A549 (cell line): ENCODE results near the gene EDIL3. TPM values are rescaled to one million over a fixed set of nuclear protein-coding genes. Genes with fewer than 3 reads are reported as not detected.

Source experiments
- ATAC-seq, 2 experiments: fragments of 200-7000 bp in 1 of 2; fragments of >200 bp in 1 of 2; cut with Nextera tagmentation in 1 of 2; cut with Tn5 transposase in 1 of 2; 3 replicates each; pipeline versions ENCODE4 v1.8.0 to v1.9.1; 2018 to 2020; ENCODE audit warnings: mild to moderate bottlenecking in 1 of 2, moderate library complexity in 1 of 2
- CTCF ChIA-PET: fragments of 300-600 bp; sonication (Branson Sonifier 250); formaldehyde crosslinking; extraction: SDS; loops from one replicate; lab custom pipeline; 2021; ENCODE audit warnings: antibody characterized with exemption, inconsistent platforms; lab: Yijun Ruan, JAX
- POLR2A ChIA-PET: fragments of 350-600 bp; formaldehyde crosslinking; extraction: SDS; loops from one replicate; lab custom pipeline; 2021; ENCODE audit warnings: antibody characterized with exemption, inconsistent platforms; lab: Yijun Ruan, JAX
- DNase-seq, 2 experiments: peaks; one replicate each; pipeline versions ENCODE4 v3.0.0 to v3.0.0-alpha.2; 2011 to 2016; ENCODE audit warnings: low read depth in 1 of 2, low spot score in 1 of 2
- FAIRE-seq: peaks from 2 replicates; lab custom pipeline; 2011; peaks lifted over from hg19 to GRCh38; lab: Jason Lieb, UNC
- H3K27ac ChIP-seq, 2 experiments: fragments of >200 bp; sonication (Bioruptor Twin); formaldehyde crosslinking; 3 replicates each; pipeline ENCODE4 v1.5.1; 2016 to 2017
- H3K4me1 ChIP-seq: fragments of >200 bp; sonication (Bioruptor Twin); formaldehyde crosslinking; 3 replicates; pipeline ENCODE4 v1.6.1; 2016
- H3K4me2 ChIP-seq: fragments of >200 bp; sonication (Bioruptor Twin); formaldehyde crosslinking; 3 replicates; pipeline ENCODE4 v1.6.1; 2016
- H3K4me3 ChIP-seq: fragments of >200 bp; sonication (Bioruptor Twin); formaldehyde crosslinking; 3 replicates; pipeline ENCODE4 v1.5.1; 2016
- H3K9me3 ChIP-seq: fragments of >200 bp; sonication (Bioruptor Twin); formaldehyde crosslinking; 3 replicates; pipeline ENCODE4 v1.6.1; 2016
- CBX8 ChIP-seq: fragments of 200-600 bp; sonication (generic); IDR thresholded peaks from 2 replicates; pipeline ENCODE4 v1.6.1; 2016
- CEBPB ChIP-seq, 2 experiments: fragments of >200 bp in 1 of 2; sonication (Bioruptor Twin) in 1 of 2; formaldehyde crosslinking in 1 of 2; IDR thresholded peaks; 2 replicates each; pipeline ENCODE4 v1.6.1; 2012 to 2016
- CHD4 ChIP-seq: fragments of 200-600 bp; sonication (generic); IDR thresholded peaks from 2 replicates; pipeline ENCODE4 v1.6.1; 2016; ENCODE audit warnings: antibody characterized with exemption, mild to moderate bottlenecking, borderline replicate concordance
- CTCF ChIP-seq: fragments of >200 bp; sonication (Bioruptor Twin); formaldehyde crosslinking; IDR thresholded peaks from 3 replicates; pipeline ENCODE4 v1.5.1; 2016
- E2F6 ChIP-seq: IDR thresholded peaks from 2 replicates; pipeline ENCODE4 v1.6.1; 2012; ENCODE audit warnings: low read depth, borderline replicate concordance
- ELK1 ChIP-seq: fragments of 150-350 bp; IDR thresholded peaks from 2 replicates; pipeline ENCODE4 v1.6.1; 2014; ENCODE audit warnings: low read depth, mild to moderate bottlenecking, low read length
- EP300 ChIP-seq, 2 experiments: fragments of >200 bp; sonication (Bioruptor Twin); formaldehyde crosslinking; IDR thresholded peaks; 2 replicates in 1 of 2; 3 replicates in 1 of 2; pipeline ENCODE4 v1.6.1; 2016 to 2017
- ESRRA ChIP-seq: fragments of 150-350 bp; IDR thresholded peaks from 2 replicates; pipeline ENCODE4 v1.6.1; 2014; ENCODE audit warnings: mild to moderate bottlenecking, low read length, borderline replicate concordance
- FOSB ChIP-seq: fragments of 250-450 bp; sonication (Bioruptor Pico); IDR thresholded peaks from 2 replicates; pipeline ENCODE4 v1.5.0; 2020; ENCODE audit warnings: mild to moderate bottlenecking, moderate library complexity
- GATA3 ChIP-seq: IDR thresholded peaks from 2 replicates; pipeline ENCODE4 v1.6.1; 2012; ENCODE audit warnings: borderline replicate concordance
- HDAC2 ChIP-seq: fragments of 200-600 bp; sonication (generic); IDR thresholded peaks from 2 replicates; pipeline ENCODE4 v1.6.1; 2016
- HEYL ChIP-seq: fragments of 250-450 bp; sonication (Bioruptor Pico); IDR thresholded peaks from 2 replicates; pipeline ENCODE4 v1.8.0; 2021; ENCODE audit warnings: mild to moderate bottlenecking, moderate library complexity
- HOXA7 ChIP-seq: fragments of 250-450 bp; sonication (Bioruptor Pico); IDR thresholded peaks from 2 replicates; pipeline ENCODE4 v1.5.0; 2020; ENCODE audit warnings: mild to moderate bottlenecking, moderate library complexity
- HOXB5 ChIP-seq: fragments of 250-450 bp; sonication (Bioruptor Pico); IDR thresholded peaks from 2 replicates; pipeline ENCODE4 v1.5.0; 2020; ENCODE audit warnings: mild to moderate bottlenecking, moderate library complexity
- JUNB ChIP-seq: fragments of >200 bp; sonication (Bioruptor Twin); formaldehyde crosslinking; IDR thresholded peaks from 2 replicates; pipeline ENCODE4 v1.6.1; 2016
- KDM5A ChIP-seq: fragments of 200-600 bp; sonication (generic); IDR thresholded peaks from 2 replicates; pipeline ENCODE4 v1.6.1; 2016; ENCODE audit warnings: antibody characterized with exemption, mild to moderate bottlenecking
- MAFK ChIP-seq: fragments of 450-650 bp; IDR thresholded peaks from 2 replicates; pipeline ENCODE4 v1.6.1; 2014; ENCODE audit not compliant: partially characterized antibody
- PBX3 ChIP-seq: IDR thresholded peaks from 2 replicates; pipeline ENCODE4 v1.6.1; 2012
- POLR2A ChIP-seq: IDR thresholded peaks from 2 replicates; pipeline ENCODE4 v1.6.1; 2012; ENCODE audit warnings: mild to moderate bottlenecking, low read length
- RAD21 ChIP-seq, 2 experiments: fragments of >200 bp in 1 of 2; sonication (Bioruptor Twin) in 1 of 2; formaldehyde crosslinking in 1 of 2; IDR thresholded peaks in 1 of 2; conservative IDR thresholded peaks in 1 of 2; 2 replicates in 1 of 2; 3 replicates in 1 of 2; pipeline ENCODE4 v1.6.1; 2012 to 2018; ENCODE audit warnings: inconsistent platforms in 1 of 2
- SMC3 ChIP-seq: fragments of >200 bp; sonication (Bioruptor Twin); formaldehyde crosslinking; IDR thresholded peaks from 3 replicates; pipeline ENCODE4 v1.6.1; 2018; ENCODE audit warnings: inconsistent platforms
- ZNF302 ChIP-seq: fragments of 250-450 bp; sonication (Bioruptor Pico); IDR thresholded peaks from 2 replicates; pipeline ENCODE4 v1.9.0; 2021; ENCODE audit warnings: inconsistent platforms, mild to moderate bottlenecking, moderate library complexity
- WGBS: methylation state at CpG from one replicate; pipeline ENCODE4 v1.1.6; 2017; ENCODE audit errors: missing lambda C conversion rate; 5-methylcytosine and 5-hydroxymethylcytosine counted together
- polyA plus RNA-seq, 4 experiments: library from polyadenylated mRNA; depleted of rRNA in 3 of 4; stranded (reverse); fragments of >200 nt; fragmentation: RNase III in 1 of 4; extraction: RNeasy Plus Mini Kit Qiagen cat#74134 plus additional on column Dnase treatment in 1 of 4; gene quantifications; 2 replicates in 3 of 4; 3 replicates in 1 of 4; pipeline ENCODE4 v1.2.3, GENCODE V29; 2011 to 2017
- TF ChIP-seq, protein P1 (sequence below): fragments of >200 bp; sonication (Bioruptor Twin); formaldehyde crosslinking; IDR thresholded peaks from 3 replicates; pipeline ENCODE4 v1.6.1; 2016
- TF ChIP-seq, protein P2 (sequence below): fragments of >200 bp; sonication (Bioruptor Twin); formaldehyde crosslinking; IDR thresholded peaks from 2 replicates; pipeline ENCODE4 v1.6.1; 2016

Gene EDIL3
- polyA plus RNA-seq, 2 of the 4 experiments (the other 2 are of a cell fraction) = 0.12 to 0.14 TPM

DNA sequence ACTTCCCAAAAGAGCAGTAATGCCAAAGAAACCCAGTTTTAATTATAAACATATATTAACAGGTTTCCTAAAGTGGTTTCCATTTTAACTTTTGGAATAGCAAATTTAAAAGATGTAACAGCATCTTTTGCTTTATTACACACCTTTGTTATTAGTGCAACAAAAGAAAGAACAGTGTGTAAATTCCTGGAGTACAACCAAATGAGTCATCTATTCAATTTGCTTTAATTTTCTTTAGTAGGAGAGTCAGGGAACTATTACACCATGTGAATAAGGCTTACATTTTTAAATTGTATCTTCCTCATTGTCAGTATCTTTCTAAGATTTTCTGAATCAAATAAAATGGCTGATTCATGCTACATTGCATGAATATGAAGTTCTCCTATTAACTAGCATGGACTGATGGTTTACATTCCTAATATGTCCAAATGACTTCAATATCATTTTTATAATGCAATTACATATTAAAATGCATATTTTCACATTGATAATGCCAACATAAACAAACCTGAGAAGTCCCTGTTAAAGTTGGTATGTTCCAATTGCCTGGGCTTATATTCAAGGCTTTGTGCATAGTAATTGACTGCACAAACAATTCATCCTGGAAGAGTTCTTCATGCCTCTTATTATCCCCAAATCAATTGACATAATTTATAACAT lies 22.5 kb downstream of the EDIL3 start:
- no peak for ATAC-seq

GRCh38 chr5:84361572-84361971 lies 23.1 kb downstream of the EDIL3 start:
- ChIA-PET CTCF (no interaction called here), POLR2A (no interaction called here)
- Histone ChIP-seq H3K9me3 (no peaks in the 10 kb centered on the region), H3K4me3 (no peak overlapping the region), H3K4me2 (no peak overlapping the region), H3K27ac (no peak overlapping the region), H3K4me1 (no peaks in the 10 kb centered on the region)
- TF ChIP-seq SMC3 (no peak), ZNF302 (CRISPR knock-in tag) (no peak)
- DNase-seq (no peak), FAIRE-seq (no peak), ATAC-seq (no peak)
- 30% methylated on average over 2 of the region's 2 CpGs for WGBS

More for the DNA sequence above, 22.5 kb downstream of the EDIL3 start:
- POLR2A ChIA-PET = no interaction called here
- no peak overlapping the region for H3K4me2 ChIP-seq
- H3K4me3 ChIP-seq = no peak overlapping the region
- H3K27ac ChIP-seq = no peak overlapping the region
- no peaks in the 10 kb centered on the region for H3K4me1 ChIP-seq
- TF ChIP-seq, protein P1, sequence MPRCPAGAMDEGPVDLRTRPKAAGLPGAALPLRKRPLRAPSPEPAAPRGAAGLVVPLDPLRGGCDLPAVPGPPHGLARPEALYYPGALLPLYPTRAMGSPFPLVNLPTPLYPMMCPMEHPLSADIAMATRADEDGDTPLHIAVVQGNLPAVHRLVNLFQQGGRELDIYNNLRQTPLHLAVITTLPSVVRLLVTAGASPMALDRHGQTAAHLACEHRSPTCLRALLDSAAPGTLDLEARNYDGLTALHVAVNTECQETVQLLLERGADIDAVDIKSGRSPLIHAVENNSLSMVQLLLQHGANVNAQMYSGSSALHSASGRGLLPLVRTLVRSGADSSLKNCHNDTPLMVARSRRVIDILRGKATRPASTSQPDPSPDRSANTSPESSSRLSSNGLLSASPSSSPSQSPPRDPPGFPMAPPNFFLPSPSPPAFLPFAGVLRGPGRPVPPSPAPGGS = no peak
- TF ChIP-seq POLR2A (no peak), GATA3 (no peak), CTCF (no peak), CBX8 (no peak), KDM5A (no peak), HEYL (no peak), JUNB (no peak), HOXB5 (CRISPR knock-in tag) (no peak), CEBPB (IDR thresholded peaks at IDR 0.05) (no peak), FOSB (CRISPR knock-in tag) (no peak), E2F6 (no peak), ELK1 (no peak), CHD4 (no peak), ESRRA (no peak), HOXA7 (CRISPR knock-in tag) (no peak)
- TF ChIP-seq, all 56 proteins: peak for 0
- FAIRE-seq (no peak), DNase-seq (no peak)
- CTCF ChIA-PET = no interaction called here
- no peaks in the 10 kb centered on the region for H3K9me3 ChIP-seq

DNA sequence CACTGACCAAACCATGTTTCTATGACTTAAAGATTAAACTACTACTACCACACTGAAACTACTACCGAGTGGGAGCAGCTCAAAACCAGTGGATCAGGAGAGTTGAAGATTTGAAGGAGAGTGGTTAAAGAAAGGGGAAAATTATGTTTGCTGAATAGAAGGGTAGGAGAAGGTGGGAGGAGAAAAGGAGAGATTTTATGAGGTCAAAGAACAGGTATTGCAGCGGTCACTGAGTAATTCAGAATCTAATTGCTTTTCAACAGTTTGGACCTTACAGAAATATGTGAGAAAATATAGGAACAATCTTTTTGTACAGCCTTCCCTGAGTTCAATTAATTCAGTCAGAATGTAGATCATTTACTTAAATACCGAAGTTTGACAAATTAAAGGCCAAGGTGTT lies 24.6 kb downstream of the EDIL3 start:
- TF ChIP-seq MAFK = no peak
- TF ChIP-seq, protein P2, sequence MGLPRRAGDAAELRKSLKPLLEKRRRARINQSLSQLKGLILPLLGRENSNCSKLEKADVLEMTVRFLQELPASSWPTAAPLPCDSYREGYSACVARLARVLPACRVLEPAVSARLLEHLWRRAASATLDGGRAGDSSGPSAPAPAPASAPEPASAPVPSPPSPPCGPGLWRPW = no peak
- no peak for TF ChIP-seq EP300 (IDR thresholded peaks at IDR 0.05)
- no peak for TF ChIP-seq HDAC2
- TF ChIP-seq RAD21 (conservative IDR thresholded peaks at IDR 0.05 in 1 of 2, IDR thresholded peaks at IDR 0.05 in 1 of 2) = no peak
- no peak for TF ChIP-seq PBX3
- 12% methylated on average over 3 of the region's 3 CpGs for WGBS
- no peak for FAIRE-seq

More for the DNA sequence above, 24.6 kb downstream of the EDIL3 start:
- no peak for ATAC-seq
- DNase-seq = no peak
- CTCF ChIA-PET = no interaction called here
- no peak overlapping the region for H3K27ac ChIP-seq
- no peak overlapping the region for H3K4me2 ChIP-seq
- H3K4me3 ChIP-seq = no peak overlapping the region
- no peaks in the 10 kb centered on the region for H3K4me1 ChIP-seq
- POLR2A ChIA-PET = no interaction called here
- H3K9me3 ChIP-seq = no peaks in the 10 kb centered on the region
